ENCODE measurements around the gene ZNF853. TPM values are rescaled to one million over a fixed set of nuclear protein-coding genes. Genes with fewer than 3 reads are reported as not detected.
"Not testable (repeated sequence)": the region's sequence is repeated elsewhere in the genome, so short reads cannot be mapped to it uniquely, and the experiment has no call there.

The ZNF853 gene
- total RNA-seq, 3 donors from 2014 or later: 5.8 to 11.7 (median 11.5) TPM

DNA sequence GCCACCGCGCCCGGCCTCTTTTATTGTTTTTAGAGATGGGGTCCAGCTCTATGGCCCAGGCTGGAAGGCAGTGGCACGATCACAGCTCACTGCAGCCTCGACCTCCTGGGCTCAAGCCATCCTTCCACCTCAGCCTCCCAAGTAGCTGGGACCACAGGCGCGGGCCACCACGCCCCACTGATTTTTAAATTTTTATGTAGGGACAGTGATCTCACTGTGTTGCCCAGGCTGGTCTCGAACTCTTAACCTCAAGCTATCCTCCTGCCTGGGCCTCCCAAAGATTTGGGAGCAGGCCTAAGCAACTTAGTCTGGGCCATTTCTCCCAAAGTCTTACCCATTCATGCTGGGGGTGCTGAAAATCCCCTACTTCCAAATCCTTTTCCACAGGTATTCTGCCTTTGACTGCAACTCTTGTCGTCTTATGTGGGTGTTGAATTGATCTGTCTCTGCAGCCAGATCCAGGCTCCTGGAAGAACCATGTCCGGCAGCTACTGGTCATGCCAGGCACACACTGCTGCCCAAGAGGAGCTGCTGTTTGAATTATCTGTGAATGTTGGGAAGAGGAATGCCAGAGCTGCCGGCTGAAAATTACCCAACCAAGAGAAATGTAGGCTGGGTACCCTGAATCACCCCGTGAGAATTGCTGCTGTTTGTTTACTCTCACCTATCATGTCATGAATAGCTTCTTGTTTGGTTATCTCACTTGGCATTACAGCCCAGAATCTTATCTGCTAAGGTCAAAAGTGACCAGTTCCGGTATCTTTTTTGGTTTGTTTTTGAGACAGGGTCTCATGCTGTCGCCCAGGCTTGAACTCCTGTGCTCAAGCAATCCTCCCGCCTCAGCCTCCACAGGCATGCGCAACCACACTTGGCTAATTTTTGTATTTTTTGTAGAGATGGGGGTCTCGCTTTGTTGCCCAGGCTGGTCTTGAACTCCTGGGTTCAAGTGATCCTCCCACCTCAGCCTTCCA, 37.0 kb upstream of the ZNF853 start:
- Histone ChIP-seq H3K4me3 (peak overlapping the region; percentile 69 to 75 (median 72)), H3K9me3 (no peaks in the 10 kb centered on the region), H3K4me1 (no peaks in the 10 kb centered on the region), H3K27me3 (no peaks in the 10 kb centered on the region), H3K36me3 (no peaks in the 10 kb centered on the region), H3K27ac (peak overlapping the region; percentile 95)
- intact Hi-C loops (cut with DNase I; ENCODE audit: low total_unique reads): no loop called here
- no peak for DNase-seq (ENCODE audit: low spot score in 2 of 2)
- TF ChIP-seq CTCF (IDR thresholded peaks at IDR 0.05): no peak
- no peak for TF ChIP-seq POLR2A (IDR thresholded peaks at IDR 0.05)
- TF ChIP-seq POLR2AphosphoS5 (IDR thresholded peaks at IDR 0.05): no peak

DNA sequence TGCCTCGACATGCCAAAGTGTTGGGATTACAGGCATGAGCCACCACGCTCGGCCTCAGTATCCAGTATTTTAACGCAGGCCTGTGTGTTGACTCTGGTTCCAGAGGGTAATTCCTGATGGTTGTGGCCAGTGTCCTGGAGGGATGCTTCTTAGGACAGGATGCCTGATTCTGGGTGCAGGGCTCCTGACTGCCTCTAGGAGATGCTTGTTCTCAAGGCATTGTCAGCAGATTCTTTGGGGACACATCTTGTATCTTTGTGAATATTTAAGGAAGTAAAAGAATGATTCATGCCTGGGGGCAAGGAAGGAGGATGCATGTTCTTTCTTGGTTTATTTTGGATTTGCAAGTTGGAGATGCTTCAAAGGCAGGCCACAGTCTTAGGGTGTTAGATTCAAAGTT, 36.0 kb upstream of the ZNF853 start:
- H3K36me3 ChIP-seq: no peaks in the 10 kb centered on the region
- H3K9me3 ChIP-seq: no peaks in the 10 kb centered on the region
- H3K27me3 ChIP-seq: no peaks in the 10 kb centered on the region
- DNase-seq (ENCODE audit: low spot score in 2 of 2): no peak
- no peaks in the 10 kb centered on the region for H3K4me1 ChIP-seq
- H3K4me3 ChIP-seq: no peak overlapping the region
- no peak overlapping the region for H3K27ac ChIP-seq
- TF ChIP-seq POLR2A (IDR thresholded peaks at IDR 0.05) (no peak), CTCF (IDR thresholded peaks at IDR 0.05) (no peak), POLR2AphosphoS5 (IDR thresholded peaks at IDR 0.05) (no peak)
- intact Hi-C loops (cut with DNase I; ENCODE audit: low total_unique reads): no loop called here

- H3K36me3 ChIP-seq; H3K27ac ChIP-seq; H3K27me3 ChIP-seq; H3K9me3 ChIP-seq; intact Hi-C loops (cut with DNase I; ENCODE audit: low total_unique reads); H3K4me3 ChIP-seq; H3K4me1 ChIP-seq; DNase-seq (ENCODE audit: low spot score in 2 of 2): not testable (repeated sequence)
Observed at GRCh38 chr7:6585746-6586432, 29.5 kb upstream of the ZNF853 start.

GRCh38 chr7:6588566-6588965, 26.8 kb upstream of the ZNF853 start:
- Histone ChIP-seq H3K27ac (no peak overlapping the region), H3K27me3 (no peaks in the 10 kb centered on the region), H3K4me3 (no peak overlapping the region), H3K9me3 (no peaks in the 10 kb centered on the region), H3K36me3 (no peaks in the 10 kb centered on the region), H3K4me1 (peaks cover 0 to 2% of the 10 kb centered on the region in 2 donors)
- no peak for TF ChIP-seq POLR2AphosphoS5 (IDR thresholded peaks at IDR 0.05)
- no peak for TF ChIP-seq CTCF (IDR thresholded peaks at IDR 0.05)
- DNase-seq (ENCODE audit: low spot score in 2 of 2): no peak
- intact Hi-C loops (cut with DNase I; ENCODE audit: low total_unique reads): no loop called here

GRCh38 chr7:6589151-6589828, 26.1 kb upstream of the ZNF853 start:
- Histone ChIP-seq H3K27me3 (no peaks in the 10 kb centered on the region), H3K4me1 (peaks cover 0 to 2% of the 10 kb centered on the region in 2 donors), H3K4me3 (peak overlapping the region; percentile 61 to 90 (median 83)), H3K9me3 (no peaks in the 10 kb centered on the region), H3K36me3 (no peaks in the 10 kb centered on the region), H3K27ac (peak overlapping the region; percentile 69 to 79)
- no peak for DNase-seq (ENCODE audit: low spot score in 2 of 2)
- no peak for TF ChIP-seq POLR2A (IDR thresholded peaks at IDR 0.05)
- no peak for TF ChIP-seq POLR2AphosphoS5 (IDR thresholded peaks at IDR 0.05)
- no peak for TF ChIP-seq CTCF (IDR thresholded peaks at IDR 0.05)
- intact Hi-C loops (cut with DNase I; ENCODE audit: low total_unique reads): no loop called here
